Ecto neural progenitor cell (in vitro differentiated cells): Measurements from ENCODE around the gene GARRE1.
A peak's percentile ranks its signal among the peaks of the same experiment; 100 is the strongest.
"Not testable (repeated sequence)": the region's sequence is repeated elsewhere in the genome, so short reads cannot be mapped to it uniquely, and the experiment has no call there.

Source experiments
- DNase-seq: peaks from one replicate; pipeline ENCODE4 v3.0.0-alpha.2; 2018; ENCODE audit warnings: low spot score

GARRE1 gene

DNA sequence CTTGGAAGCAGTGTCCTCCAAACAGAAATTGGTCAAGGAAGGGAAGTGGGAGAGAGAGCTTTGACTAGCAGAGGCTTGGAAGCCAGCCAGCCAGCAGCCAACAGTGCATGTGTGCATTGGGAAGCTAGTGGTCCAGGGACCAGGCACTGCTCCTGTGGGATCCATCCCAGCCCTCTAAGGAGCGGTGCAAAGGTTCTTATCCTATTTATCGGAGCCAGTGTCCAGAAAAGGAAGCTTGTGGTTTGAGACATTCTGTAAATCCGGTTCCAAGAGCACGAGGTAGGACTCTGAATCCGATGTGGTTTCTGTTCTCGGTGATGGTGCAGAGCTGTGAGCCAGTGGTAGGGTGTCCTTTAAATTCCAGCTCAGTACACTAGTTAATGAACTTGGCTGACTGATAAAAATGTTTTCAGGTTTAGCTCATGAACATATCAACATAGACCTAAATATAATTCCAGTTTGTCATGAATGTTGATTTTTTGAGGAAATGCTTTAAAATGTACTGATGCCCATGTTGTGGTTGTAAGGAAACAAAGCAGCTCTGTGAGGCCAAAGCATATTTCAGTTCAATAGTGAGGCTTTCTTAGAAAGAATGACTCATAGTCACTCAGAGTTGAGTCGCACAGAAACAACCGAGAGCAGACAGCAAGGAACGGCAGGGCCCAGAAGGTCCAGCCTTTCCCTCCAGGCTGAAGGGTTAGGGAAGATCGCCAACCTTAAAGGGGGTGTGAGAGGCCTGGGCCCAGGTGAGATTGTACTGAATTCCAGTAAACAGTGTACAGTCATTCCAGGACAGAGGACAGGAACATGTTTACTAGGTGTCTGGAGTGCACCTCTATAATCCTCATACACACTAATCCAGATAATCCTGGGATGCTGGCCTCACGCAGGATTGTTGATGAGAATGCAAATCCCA lies 21.5 kb upstream of the GARRE1 start:
- DNase-seq: no peak

DNA sequence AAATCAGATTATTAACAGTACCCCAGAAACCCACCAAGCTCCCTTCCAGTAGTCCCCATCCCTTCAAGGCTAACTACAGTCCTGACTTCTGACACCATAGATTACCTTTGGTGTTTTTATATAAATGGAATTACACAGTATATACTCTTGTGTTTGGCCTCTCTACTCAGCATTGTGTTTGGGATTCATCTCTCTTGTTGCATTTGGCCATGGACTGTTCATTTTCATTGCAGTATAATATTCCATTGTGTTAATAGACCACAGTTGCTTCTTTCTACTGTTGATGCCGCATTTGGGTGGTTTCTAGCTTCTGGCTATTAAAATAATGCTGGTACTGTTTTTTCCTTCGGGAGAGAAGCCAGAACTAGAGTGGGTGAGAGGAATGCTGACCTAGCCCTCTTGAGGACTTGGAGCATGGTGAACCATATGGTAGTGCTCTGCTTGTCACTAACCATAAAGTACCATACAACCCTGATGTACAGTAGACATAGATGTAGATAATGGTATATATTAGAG lies 18.9 kb upstream of the GARRE1 start:
- DNase-seq: no peak

- no peak for DNase-seq
Measured at GRCh38 chr19:34236035-34236987, 18.0 kb upstream of the GARRE1 start.

- DNase-seq: no peak
Measured at GRCh38 chr19:34237283-34237682, 17.1 kb upstream of the GARRE1 start.

- DNase-seq: no peak
Measured at GRCh38 chr19:34237939-34238338, 16.4 kb upstream of the GARRE1 start.

GRCh38 chr19:34241513-34242337 lies 12.6 kb upstream of the GARRE1 start:
- DNase-seq: peak; percentile 80

- DNase-seq: not testable (repeated sequence)
Measured at GRCh38 chr19:34243138-34243875, 11.0 kb upstream of the GARRE1 start.

DNA sequence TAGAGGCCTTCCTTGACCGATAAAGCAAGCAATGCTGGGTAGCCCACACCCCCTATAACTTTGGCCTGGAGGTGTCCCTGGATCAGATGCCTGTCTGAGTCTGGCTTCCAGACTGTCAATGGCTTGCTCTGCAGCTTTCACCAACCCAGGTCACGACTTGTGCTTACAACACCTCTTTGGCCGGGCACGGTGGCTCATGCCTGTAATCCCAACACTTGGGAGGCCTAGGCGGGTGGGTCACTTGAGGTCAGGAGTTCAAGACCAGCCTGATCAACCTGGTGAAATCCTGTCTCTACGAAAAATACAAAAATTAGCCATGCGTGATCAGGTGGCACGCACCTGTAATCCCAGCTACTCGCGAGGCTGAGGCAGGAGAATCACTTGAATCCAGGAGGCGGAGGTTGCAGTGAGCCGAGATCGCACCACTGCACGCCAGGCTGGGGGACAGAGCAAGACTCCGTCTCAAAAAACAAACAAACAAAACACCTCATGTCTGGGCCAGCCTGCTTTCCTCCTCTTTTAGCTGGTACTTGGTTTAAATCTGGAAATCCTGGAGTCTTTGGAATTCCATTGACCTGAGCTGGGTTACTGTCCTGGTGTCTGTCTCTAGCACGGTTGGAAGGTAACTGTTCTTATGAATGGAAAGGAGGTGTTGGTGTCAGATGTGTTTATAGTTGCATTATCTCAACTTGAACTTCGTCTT lies 10.3 kb upstream of the GARRE1 start:
- DNase-seq: no peak

GRCh38 chr19:34244611-34245299 lies 9.6 kb upstream of the GARRE1 start:
- no peak for DNase-seq

DNA sequence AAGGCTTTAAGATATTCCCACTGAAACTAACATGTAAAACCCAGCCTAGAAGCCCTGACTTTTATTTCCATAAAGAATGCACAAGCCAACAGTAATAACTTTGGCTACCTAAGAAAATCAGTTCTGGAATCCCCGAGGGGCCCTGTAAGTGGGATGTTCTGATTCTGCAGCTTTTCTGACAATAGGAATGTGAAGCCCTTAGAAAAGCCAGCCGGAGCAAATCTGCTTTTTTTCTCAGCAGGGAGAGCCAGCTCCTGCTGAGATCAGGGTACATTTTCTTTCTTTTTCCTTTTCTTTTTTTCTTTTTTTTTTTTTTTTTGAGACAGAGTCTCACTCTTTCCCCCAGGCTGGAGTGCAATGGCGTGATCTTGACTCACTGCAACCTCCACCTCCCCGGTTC lies 8.0 kb upstream of the GARRE1 start:
- no peak for DNase-seq

- no peak for DNase-seq
Measured at GRCh38 chr19:34248941-34249340, 5.4 kb upstream of the GARRE1 start.

DNA sequence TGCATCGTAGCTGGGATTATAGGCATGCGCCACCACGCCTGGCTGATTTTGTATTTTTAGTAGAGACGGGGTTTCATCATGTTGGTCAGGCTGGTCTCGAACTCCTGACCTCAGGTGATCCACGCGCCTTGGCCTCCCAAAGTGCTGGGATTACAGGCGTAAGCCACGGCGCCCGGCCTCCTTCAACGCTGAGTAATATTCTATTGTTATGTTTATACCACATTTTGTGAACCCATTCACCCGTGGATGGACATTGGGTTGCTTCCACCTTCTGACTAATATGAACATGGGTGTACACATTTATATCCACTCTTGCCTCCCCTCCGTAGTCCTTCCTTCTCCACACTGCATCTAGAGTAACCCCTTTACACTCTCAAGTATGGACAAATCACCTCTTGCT lies 1.2 kb upstream of the GARRE1 start:
- not testable (repeated sequence) for DNase-seq

GRCh38 chr19:34253681-34254045 lies 691 bp upstream of the GARRE1 start:
- not testable (repeated sequence) for DNase-seq

- no peak for DNase-seq
Measured at GRCh38 chr19:34254698-34255432, 511 bp downstream of the GARRE1 start.

DNA sequence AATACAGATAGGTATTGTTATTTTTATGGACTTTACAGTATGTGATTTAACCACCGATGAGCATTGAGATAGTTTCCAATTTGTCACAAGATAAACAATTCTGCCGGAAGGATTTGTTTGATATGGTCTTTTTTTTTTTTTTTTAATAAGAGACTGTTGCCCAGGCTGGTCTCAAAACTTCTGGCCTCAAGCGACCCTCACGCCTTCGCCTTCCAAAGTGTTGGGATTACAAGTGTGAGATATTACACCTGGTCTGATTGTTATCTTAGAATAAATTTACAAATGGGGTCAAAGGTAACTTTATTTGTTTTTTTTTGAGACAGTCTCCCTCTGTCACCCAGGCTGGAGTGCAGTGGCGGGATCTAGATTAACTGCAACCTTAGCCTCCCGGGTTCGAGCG lies 1.2 kb downstream of the GARRE1 start:
- no peak for DNase-seq

GRCh38 chr19:34256835-34257558 lies 2.6 kb downstream of the GARRE1 start:
- no peak for DNase-seq

DNA sequence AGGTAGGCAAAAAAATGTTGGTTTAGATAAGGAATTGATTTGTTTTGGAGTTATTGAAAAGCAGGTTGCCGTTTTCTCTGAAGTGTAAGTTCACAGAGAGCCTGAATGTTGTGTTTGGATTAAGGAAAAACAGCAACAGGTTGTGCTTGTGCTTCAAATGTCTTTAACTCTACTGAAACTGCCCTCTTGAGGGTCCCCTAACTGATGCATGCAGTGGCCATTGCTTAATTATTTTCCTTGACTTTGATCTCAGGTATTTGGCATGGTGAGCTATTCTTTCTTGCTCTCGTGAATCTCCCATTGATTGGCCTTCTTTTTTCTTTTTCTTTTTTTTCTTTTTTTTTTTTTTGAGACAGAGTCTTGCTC lies 3.2 kb downstream of the GARRE1 start:
- no peak for DNase-seq

GRCh38 chr19:34259367-34260095 lies 5.2 kb downstream of the GARRE1 start:
- no peak for DNase-seq
